ENCODE results near the gene SYNE1. TPM values are rescaled to one million over a fixed set of nuclear protein-coding genes. Genes with fewer than 3 reads are reported as not detected.
"Not testable (repeated sequence)": the region's sequence is repeated elsewhere in the genome, so short reads cannot be mapped to it uniquely, and the experiment has no call there.

SYNE1 gene
- total RNA-seq (58.0 and 59.9 TPM in 2 replicates), polyA plus RNA-seq (17.6 and 19.3 TPM in 2 replicates)

GRCh38 chr6:152637296-152638047 is at the start of gene SYNE1:
SYNE1 (minus strand) TSS chr6:152637362; CDS start chr6:152628331, 9,031 bp downstream.
- Histone ChIP-seq H3K4me1 (ENCODE audit: insufficient read depth) (peaks cover 5% of the 10 kb centered on the region), H3K27me3 (peaks cover 47% of the 10 kb centered on the region), H3K4me3 (peak within 1 kb of the TSS; percentile 42), H3K36me3 (replicated peaks; ENCODE audit: insufficient read depth, low read depth) (no peaks in the 10 kb centered on the region), H3K9me2 (replicated peaks; ENCODE audit: insufficient read depth) (no peaks in the 10 kb centered on the region), H3K79me2 (no peaks in the 10 kb centered on the region), H2AFZ (peak within 1 kb of the TSS; percentile 56), H3K9me3 (ENCODE audit: low read depth) (no peaks in the 10 kb centered on the region), H3K27ac (no peak within 1 kb of the TSS), H3K4me2 (peak within 1 kb of the TSS; percentile 97), H4K20me1 (ENCODE audit: insufficient read depth, poor library complexity, severe bottlenecking) (no peaks in the 10 kb centered on the region)
- DNase-seq (ENCODE audit: low spot score) = no peak
- WGBS (ENCODE audit: low lambda C conversion rate, missing lambda C conversion rate) = 28% methylated on average over 16 of the region's 16 CpGs
- no peak for TF ChIP-seq EZH2 (IDR thresholded peaks at IDR 0.05; ENCODE audit: borderline replicate concordance)
- TF ChIP-seq EZH2phosphoT487 (IDR thresholded peaks at IDR 0.05; ENCODE audit: low read depth, severe bottlenecking, unreplicated experiment) = no peak
- TF ChIP-seq, protein P1, sequence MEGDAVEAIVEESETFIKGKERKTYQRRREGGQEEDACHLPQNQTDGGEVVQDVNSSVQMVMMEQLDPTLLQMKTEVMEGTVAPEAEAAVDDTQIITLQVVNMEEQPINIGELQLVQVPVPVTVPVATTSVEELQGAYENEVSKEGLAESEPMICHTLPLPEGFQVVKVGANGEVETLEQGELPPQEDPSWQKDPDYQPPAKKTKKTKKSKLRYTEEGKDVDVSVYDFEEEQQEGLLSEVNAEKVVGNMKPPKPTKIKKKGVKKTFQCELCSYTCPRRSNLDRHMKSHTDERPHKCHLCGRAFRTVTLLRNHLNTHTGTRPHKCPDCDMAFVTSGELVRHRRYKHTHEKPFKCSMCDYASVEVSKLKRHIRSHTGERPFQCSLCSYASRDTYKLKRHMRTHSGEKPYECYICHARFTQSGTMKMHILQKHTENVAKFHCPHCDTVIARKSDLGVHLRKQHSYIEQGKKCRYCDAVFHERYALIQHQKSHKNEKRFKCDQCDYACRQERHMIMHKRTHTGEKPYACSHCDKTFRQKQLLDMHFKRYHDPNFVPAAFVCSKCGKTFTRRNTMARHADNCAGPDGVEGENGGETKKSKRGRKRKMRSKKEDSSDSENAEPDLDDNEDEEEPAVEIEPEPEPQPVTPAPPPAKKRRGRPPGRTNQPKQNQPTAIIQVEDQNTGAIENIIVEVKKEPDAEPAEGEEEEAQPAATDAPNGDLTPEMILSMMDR (IDR thresholded peaks at IDR 0.05; ENCODE audit: poor library complexity) = no peak

GRCh38 chr6:152685819-152686218 is 48.7 kb upstream of the SYNE1 start:
- H3K9me3 ChIP-seq (ENCODE audit: low read depth) = no peaks in the 10 kb centered on the region
- TF ChIP-seq, protein P1 (IDR thresholded peaks at IDR 0.05; ENCODE audit: poor library complexity) = no peak
- TF ChIP-seq EZH2 (IDR thresholded peaks at IDR 0.05; ENCODE audit: borderline replicate concordance) = no peak
- TF ChIP-seq EZH2phosphoT487 (IDR thresholded peaks at IDR 0.05; ENCODE audit: low read depth, severe bottlenecking, unreplicated experiment) = no peak
- no peaks in the 10 kb centered on the region for H4K20me1 ChIP-seq (ENCODE audit: insufficient read depth, poor library complexity, severe bottlenecking)
- H3K36me3 ChIP-seq (replicated peaks; ENCODE audit: insufficient read depth, low read depth) = no peaks in the 10 kb centered on the region
- no peaks in the 10 kb centered on the region for H3K9me2 ChIP-seq (replicated peaks; ENCODE audit: insufficient read depth)
- H3K4me1 ChIP-seq (ENCODE audit: insufficient read depth) = no peaks in the 10 kb centered on the region
- no peak overlapping the region for H3K4me3 ChIP-seq
- no peak overlapping the region for H3K27ac ChIP-seq
- WGBS (ENCODE audit: low lambda C conversion rate, missing lambda C conversion rate) = 79% methylated on average over 12 of the region's 12 CpGs
- H3K4me2 ChIP-seq = no peak overlapping the region
- H3K79me2 ChIP-seq = no peaks in the 10 kb centered on the region
- H2AFZ ChIP-seq = no peak overlapping the region
- no peak for DNase-seq (ENCODE audit: low spot score)
- H3K27me3 ChIP-seq = no peaks in the 10 kb centered on the region

DNA sequence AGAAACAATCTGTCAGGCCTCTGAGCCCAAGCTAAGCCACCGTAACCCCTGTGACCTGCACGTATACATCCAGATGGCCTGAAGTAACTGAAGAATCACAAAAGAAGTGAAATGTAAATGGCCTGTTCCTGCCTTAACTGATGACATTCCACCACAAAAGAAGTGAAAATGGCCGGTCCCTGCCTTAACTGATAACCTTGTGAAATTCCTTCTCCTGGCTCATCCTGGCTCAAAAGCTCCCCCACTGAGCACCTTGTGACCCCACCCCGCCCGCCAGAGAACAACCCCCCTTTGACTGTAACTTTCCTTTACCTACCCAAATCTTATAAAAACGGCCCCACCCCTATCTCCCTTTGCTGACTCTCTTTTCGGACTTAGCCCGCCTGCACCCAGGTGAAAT is 45.8 kb upstream of the SYNE1 start:
- H4K20me1 ChIP-seq (ENCODE audit: insufficient read depth, poor library complexity, severe bottlenecking); DNase-seq (ENCODE audit: low spot score); H3K79me2 ChIP-seq; H3K27me3 ChIP-seq; H3K36me3 ChIP-seq (replicated peaks; ENCODE audit: insufficient read depth, low read depth); H3K4me2 ChIP-seq; H3K4me1 ChIP-seq (ENCODE audit: insufficient read depth); H3K27ac ChIP-seq; H3K9me3 ChIP-seq (ENCODE audit: low read depth); H2AFZ ChIP-seq; H3K4me3 ChIP-seq; H3K9me2 ChIP-seq (replicated peaks; ENCODE audit: insufficient read depth): not testable (repeated sequence)
- 33% methylated on average over 8 of the region's 8 CpGs for WGBS (ENCODE audit: low lambda C conversion rate, missing lambda C conversion rate)

GRCh38 chr6:152682141-152682540 is 45.0 kb upstream of the SYNE1 start:
- Histone ChIP-seq H4K20me1 (ENCODE audit: insufficient read depth, poor library complexity, severe bottlenecking) (no peaks in the 10 kb centered on the region), H2AFZ (no peak overlapping the region), H3K4me2 (no peak overlapping the region), H3K79me2 (no peaks in the 10 kb centered on the region), H3K27me3 (no peaks in the 10 kb centered on the region), H3K4me3 (no peak overlapping the region), H3K9me2 (replicated peaks; ENCODE audit: insufficient read depth) (no peaks in the 10 kb centered on the region), H3K4me1 (ENCODE audit: insufficient read depth) (no peaks in the 10 kb centered on the region), H3K36me3 (replicated peaks; ENCODE audit: insufficient read depth, low read depth) (no peaks in the 10 kb centered on the region), H3K27ac (no peak overlapping the region), H3K9me3 (ENCODE audit: low read depth) (no peaks in the 10 kb centered on the region)
- no peak for TF ChIP-seq EZH2 (IDR thresholded peaks at IDR 0.05; ENCODE audit: borderline replicate concordance)
- TF ChIP-seq, protein P1 (IDR thresholded peaks at IDR 0.05; ENCODE audit: poor library complexity) = no peak
- no peak for TF ChIP-seq EZH2phosphoT487 (IDR thresholded peaks at IDR 0.05; ENCODE audit: low read depth, severe bottlenecking, unreplicated experiment)
- DNase-seq (ENCODE audit: low spot score) = no peak
- WGBS (ENCODE audit: low lambda C conversion rate, missing lambda C conversion rate) = 19% methylated on average over 8 of the region's 8 CpGs
